Liver (tissue), 9 donors: ENCODE measurements around the gene APOL2. TPM values are rescaled to one million over a fixed set of nuclear protein-coding genes. Genes with fewer than 3 reads are reported as not detected.
"Not testable (repeated sequence)": the region's sequence is repeated elsewhere in the genome, so short reads cannot be mapped to it uniquely, and the experiment has no call there.

Experiments used
- DNase-seq: peaks from one replicate; pipeline ENCODE4 v3.0.0-alpha.2; 2017; ENCODE audit warnings: low spot score
- H3K27ac ChIP-seq, 2 donors: one replicate each; pipeline ENCODE4 v1.7.0; 2013; ENCODE audit warnings: inconsistent platforms in 2 of 2, low read length in 2 of 2, control low read depth in 1 of 2, low read depth in 1 of 2, mild to moderate bottlenecking in 1 of 2
- H3K27me3 ChIP-seq, 4 donors: one replicate each; pipeline versions ENCODE4 v1.6.1 to v1.7.0; 2013; ENCODE audit warnings: low read length in 3 of 4, inconsistent platforms in 1 of 4, mild to moderate bottlenecking in 1 of 4, moderate library complexity in 1 of 4; ENCODE audit not compliant: control insufficient read depth in 4 of 4, insufficient read depth in 4 of 4
- H3K36me3 ChIP-seq, 4 donors: one replicate each; pipeline versions ENCODE4 v1.6.1 to v1.7.0; 2013; ENCODE audit warnings: low read length in 3 of 4, mild to moderate bottlenecking in 3 of 4, low read depth in 1 of 4, moderate library complexity in 1 of 4; ENCODE audit not compliant: control insufficient read depth in 4 of 4, insufficient read depth in 3 of 4
- H3K4me1 ChIP-seq, 4 donors: one replicate each; pipeline versions ENCODE4 v1.6.1 to v1.7.0; 2013; ENCODE audit warnings: low read length in 3 of 4, mild to moderate bottlenecking in 3 of 4, moderate library complexity in 1 of 4; ENCODE audit not compliant: control insufficient read depth in 4 of 4, insufficient read depth in 4 of 4
- H3K4me3 ChIP-seq, 3 donors: one replicate each; pipeline versions ENCODE4 v1.6.1 to v1.7.0; 2013; ENCODE audit warnings: low read length in 3 of 3, control low read depth in 1 of 3, low read depth in 1 of 3, mild to moderate bottlenecking in 1 of 3
- H3K9ac ChIP-seq, 2 donors: one replicate each; pipeline ENCODE4 v1.7.0; 2013; ENCODE audit warnings: low read length in 2 of 2, mild to moderate bottlenecking in 2 of 2, moderate library complexity in 2 of 2, control low read depth in 1 of 2, low read depth in 1 of 2
- H3K9me3 ChIP-seq, 4 donors: one replicate each; pipeline versions ENCODE4 v1.6.1 to v1.7.0; 2013; ENCODE audit warnings: low read length in 3 of 4; ENCODE audit not compliant: control insufficient read depth in 4 of 4
- ATF3 ChIP-seq: IDR thresholded peaks from 2 replicates; pipeline ENCODE4 v1.6.1; 2016; ENCODE audit warnings: antibody characterized with exemption
- CTCF ChIP-seq: fragments of 150-350 bp; IDR thresholded peaks from 2 replicates; pipeline ENCODE4 v1.5.1; 2017; ENCODE audit warnings: improper control_type of control experiment, low read depth, low read length; ENCODE audit not compliant: missing input control
- EGR1 ChIP-seq, 2 donors: IDR thresholded peaks; 2 replicates each; pipeline ENCODE4 v1.6.1; 2016 to 2018; ENCODE audit warnings: antibody characterized with exemption in 2 of 2, low read depth in 2 of 2
- FOXA1 ChIP-seq: IDR thresholded peaks from 2 replicates; pipeline ENCODE4 v1.6.1; 2016; ENCODE audit warnings: antibody characterized with exemption
- FOXA2 ChIP-seq: IDR thresholded peaks from 2 replicates; pipeline ENCODE4 v1.6.1; 2016; ENCODE audit warnings: antibody characterized with exemption
- GABPA ChIP-seq, 2 donors: IDR thresholded peaks in 1 of 2; conservative IDR thresholded peaks in 1 of 2; 2 replicates each; pipeline ENCODE4 v1.6.1; 2016; ENCODE audit warnings: antibody characterized with exemption in 2 of 2, mild to moderate bottlenecking in 1 of 2, moderate library complexity in 1 of 2
- HNF4A ChIP-seq, 2 donors: conservative IDR thresholded peaks; 2 replicates each; pipeline ENCODE4 v1.6.1; 2016; ENCODE audit warnings: antibody characterized with exemption in 2 of 2, mild to moderate bottlenecking in 2 of 2
- HNF4G ChIP-seq: IDR thresholded peaks from 2 replicates; pipeline ENCODE4 v1.6.1; 2016; ENCODE audit warnings: antibody characterized with exemption
- JUND ChIP-seq, 2 donors: IDR thresholded peaks; 2 replicates each; pipeline ENCODE4 v1.6.1; 2016; ENCODE audit warnings: antibody characterized with exemption in 2 of 2
- MAX ChIP-seq: IDR thresholded peaks from 2 replicates; pipeline ENCODE4 v1.6.1; 2016; ENCODE audit warnings: antibody characterized with exemption
- NR2F2 ChIP-seq: IDR thresholded peaks from 2 replicates; pipeline ENCODE4 v1.6.1; 2016; ENCODE audit warnings: antibody characterized with exemption
- RAD21 ChIP-seq, 2 donors: IDR thresholded peaks; 2 replicates each; pipeline ENCODE4 v1.6.1; 2016; ENCODE audit warnings: antibody characterized with exemption in 2 of 2, mild to moderate bottlenecking in 2 of 2
- REST ChIP-seq: IDR thresholded peaks from 2 replicates; pipeline ENCODE4 v1.6.1; 2016; ENCODE audit warnings: antibody characterized with exemption, mild to moderate bottlenecking
- RXRA ChIP-seq, 2 donors: IDR thresholded peaks; 2 replicates each; pipeline ENCODE4 v1.6.1; 2017 to 2018; ENCODE audit warnings: antibody characterized with exemption in 2 of 2, mild to moderate bottlenecking in 1 of 2
- SP1 ChIP-seq: IDR thresholded peaks from 2 replicates; pipeline ENCODE4 v1.6.1; 2018; ENCODE audit warnings: antibody characterized with exemption, mild to moderate bottlenecking
- TAF1 ChIP-seq: conservative IDR thresholded peaks from 2 replicates; pipeline ENCODE4 v1.6.1; 2016; ENCODE audit warnings: antibody characterized with exemption, mild to moderate bottlenecking
- YY1 ChIP-seq: IDR thresholded peaks from 2 replicates; pipeline ENCODE4 v1.6.1; 2016; ENCODE audit warnings: antibody characterized with exemption, mild to moderate bottlenecking
- ZBTB33 ChIP-seq: IDR thresholded peaks from 2 replicates; pipeline ENCODE4 v1.6.1; 2016; ENCODE audit warnings: antibody characterized with exemption
- WGBS: extraction: QIAGEN DNeasy Blood & Tissue Kit; methylation state at CpG from one replicate; pipeline ENCODE4 v1.1.7; 2013; 5-methylcytosine and 5-hydroxymethylcytosine counted together
- polyA plus RNA-seq, 2 donors: library from polyadenylated mRNA; stranded (reverse) in 1 of 2; unstranded in 1 of 2; fragments of 200-250 nt in 1 of 2; fragments of >200 nt in 1 of 2; fragmentation: Nextera tagmentation in 1 of 2; extraction: Ambion mirVana in 1 of 2; gene quantifications; one replicate each; pipeline versions ENCODE4 v1.2.1 to v1.2.3, GENCODE V29; 2013 to 2015
- total RNA-seq, 2 donors: library from RNA; depleted of rRNA; stranded (reverse); fragments of >200 nt; gene quantifications; one replicate each; pipeline ENCODE4 v1.2.3, GENCODE V29; 2014
- donor health status: healthy.
- donor health status: healthy.
- donor health status: healthy.
- donor health status: healthy.
- donor health status: healthy.

APOL2 gene
- total and polyA plus RNA-seq, 4 donors: 14.3 to 77.2 (median 21.7) TPM

GRCh38 chr22:36210224-36210623 lies 29.1 kb downstream of the APOL2 start (continued):
- TF ChIP-seq YY1: no peak
- no peak for TF ChIP-seq ATF3

GRCh38 chr22:36209488-36209908 lies 29.8 kb downstream of the APOL2 start:
- 58% methylated on average over 5 of the region's 5 CpGs for WGBS
- not testable (repeated sequence) for H3K27me3 ChIP-seq, H3K9me3 ChIP-seq, H3K4me3 ChIP-seq, H3K9ac ChIP-seq, DNase-seq, H3K36me3 ChIP-seq
- Histone ChIP-seq H3K4me1 (peaks cover 3 to 31% (median 24%) of the 10 kb centered on the region in 4 donors), H3K27ac (peak overlapping the region in 1 of 2 donors; percentile 31)
- peak; percentile 76 to 80 for TF ChIP-seq HNF4A (conservative IDR thresholded peaks at IDR 0.05)
- TF ChIP-seq ZBTB33: peak; percentile 11
- TF ChIP-seq SP1: peak; percentile 29
- peak in 1 of 2 donors; percentile 53 for TF ChIP-seq RXRA (IDR thresholded peaks at IDR 0.05)

GRCh38 chr22:36208914-36209313 lies 30.4 kb downstream of the APOL2 start:
- H3K4me3 ChIP-seq: no peak overlapping the region
- H3K9me3 ChIP-seq: no peaks in the 10 kb centered on the region
- DNase-seq: no peak
- 94% methylated on average over 1 of the region's 1 CpG for WGBS
- peak overlapping the region in 1 of 2 donors; percentile 31 for H3K27ac ChIP-seq
- peaks cover 3 to 29% (median 23%) of the 10 kb centered on the region in 4 donors for H3K4me1 ChIP-seq
- no peaks in the 10 kb centered on the region for H3K27me3 ChIP-seq
- no peak overlapping the region for H3K9ac ChIP-seq
- TF ChIP-seq YY1 (no peak), GABPA (IDR thresholded peaks at IDR 0.05 in 1 of 2, conservative IDR thresholded peaks at IDR 0.05 in 1 of 2) (no peak), CTCF (no peak), SP1 (no peak), ATF3 (no peak), MAX (no peak), HNF4G (no peak), JUND (IDR thresholded peaks at IDR 0.05) (no peak), FOXA2 (no peak), TAF1 (no peak), HNF4A (conservative IDR thresholded peaks at IDR 0.05) (no peak), EGR1 (IDR thresholded peaks at IDR 0.05; ENCODE audit: low read depth in 2 of 2) (no peak), FOXA1 (no peak), NR2F2 (no peak), RAD21 (IDR thresholded peaks at IDR 0.05) (no peak), REST (no peak), RXRA (IDR thresholded peaks at IDR 0.05) (no peak), ZBTB33 (no peak)
- no peaks in the 10 kb centered on the region for H3K36me3 ChIP-seq
